PC-9 (cell line): ENCODE results near the gene KDM4C. TPM values are rescaled to one million over a fixed set of nuclear protein-coding genes. Genes with fewer than 3 reads are reported as not detected.

Experiments
- BruUV-seq: library from RNA; stranded (reverse); fragments of 400-500 nt; replicated peaks from 2 replicates; lab custom pipeline; 2021; lab: Mats Ljungman, UMichigan
- CTCF ChIA-PET: fragments of 300-600 bp; sonication (Branson Sonifier 250); formaldehyde crosslinking; loops from one replicate; lab custom pipeline; 2022; ENCODE audit warnings: antibody characterized with exemption; lab: Charles Lee
- POLR2A ChIA-PET: fragments of 300-600 bp; sonication (Branson Sonifier 250); formaldehyde crosslinking; loops from one replicate; lab custom pipeline; 2022; ENCODE audit warnings: antibody characterized with exemption; ENCODE audit not compliant: unreplicated experiment; lab: Charles Lee
- DNase-seq, 2 experiments: peaks; one replicate each; pipeline versions ENCODE4 v3.0.0 to v3.0.0-alpha.2; 2015 to 2022; ENCODE audit warnings: mixed read lengths in 1 of 2
- H2AFZ ChIP-seq: fragments of 200-600 bp; sonication (generic); 2 replicates; pipeline ENCODE4 v1.8.1; 2017; ENCODE audit warnings: antibody characterized with exemption
- H3F3A ChIP-seq: fragments of 200-600 bp; sonication (generic); 2 replicates; pipeline ENCODE4 v1.8.1; 2017; ENCODE audit warnings: antibody characterized with exemption, mild to moderate bottlenecking, low read depth; ENCODE audit not compliant: insufficient read depth
- H3K27ac ChIP-seq: fragments of 200-600 bp; sonication (generic); 2 replicates; pipeline ENCODE4 v1.6.1; 2016; ENCODE audit warnings: mixed run types
- H3K27me3 ChIP-seq: fragments of 200-600 bp; sonication (generic); 2 replicates; pipeline ENCODE4 v1.6.1; 2016; ENCODE audit warnings: low read depth, mixed run types; ENCODE audit not compliant: insufficient read depth
- H3K36me3 ChIP-seq: fragments of 200-600 bp; sonication (generic); 2 replicates; pipeline ENCODE4 v1.6.1; 2016; ENCODE audit warnings: low read depth, mixed run types
- H3K4me1 ChIP-seq: fragments of 200-600 bp; sonication (generic); replicated peaks from 2 replicates; pipeline ENCODE4 v1.6.1; 2016; ENCODE audit warnings: mixed run types; ENCODE audit not compliant: insufficient read depth
- H3K4me2 ChIP-seq: fragments of 200-600 bp; sonication (generic); 2 replicates; pipeline ENCODE4 v1.6.1; 2017; ENCODE audit warnings: mixed run types
- H3K4me3 ChIP-seq: fragments of 200-600 bp; sonication (generic); 2 replicates; pipeline ENCODE4 v1.6.1; 2016; ENCODE audit warnings: mixed run types
- H3K79me2 ChIP-seq: fragments of 200-600 bp; sonication (generic); 2 replicates; pipeline ENCODE4 v1.6.1; 2017; ENCODE audit warnings: low read depth, mixed run types
- H3K9me2 ChIP-seq: fragments of 200-600 bp; sonication (generic); 2 replicates; pipeline ENCODE4 v1.8.1; 2017; ENCODE audit warnings: mild to moderate bottlenecking; ENCODE audit not compliant: insufficient read depth
- H3K9me3 ChIP-seq: fragments of 200-600 bp; sonication (generic); 2 replicates; pipeline ENCODE4 v1.8.1; 2016; ENCODE audit warnings: low read depth; ENCODE audit not compliant: insufficient read depth
- H4K20me1 ChIP-seq: fragments of 200-600 bp; sonication (generic); 2 replicates; pipeline ENCODE4 v1.8.1; 2017; ENCODE audit not compliant: insufficient read depth
- EZH2 ChIP-seq: fragments of 200-600 bp; sonication (generic); IDR thresholded peaks from 2 replicates; pipeline ENCODE4 v1.8.0; 2017; ENCODE audit warnings: antibody characterized with exemption, low read depth
- intact Hi-C: fragments of 100-400 bp; cut with micrococcal nuclease; formaldehyde crosslinking; loops from one replicate; pipeline ENCODE4 v1.10.0; 2022; ENCODE audit not compliant: unreplicated experiment
- total RNA-seq: library from RNA; stranded (reverse); gene quantifications from 2 replicates; pipeline ENCODE4 v1.2.3, GENCODE V29; 2021
- TF ChIP-seq, protein P1 (sequence below): fragments of 200-600 bp; sonication (generic); conservative IDR thresholded peaks from 2 replicates; pipeline ENCODE4 v1.6.1; 2017; ENCODE audit warnings: mixed run types, antibody characterized with exemption, mild to moderate bottlenecking, moderate library complexity

The KDM4C gene
- total RNA-seq, 1 experiment from 2014 or later = 12.9 TPM

DNA sequence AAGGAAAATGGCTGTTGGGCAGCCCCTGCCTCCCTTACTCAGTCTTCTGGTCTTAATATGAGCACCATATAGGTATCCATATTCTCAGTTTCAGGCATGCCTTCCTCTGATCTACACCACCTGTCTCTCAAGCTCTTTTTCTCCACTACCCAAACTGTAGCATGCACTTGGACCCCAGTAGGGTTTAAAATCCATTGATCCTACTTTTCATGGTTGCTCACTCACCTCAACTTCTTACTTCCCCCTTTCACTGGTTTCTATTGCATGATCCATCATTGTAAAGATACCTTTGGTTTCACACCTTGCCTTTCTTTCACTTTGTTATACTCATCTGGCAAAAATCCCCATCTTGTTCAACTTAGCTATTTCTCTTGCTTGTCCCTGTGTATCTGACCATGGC, 159.4 kb downstream of the KDM4C start:
- TF ChIP-seq EZH2 = no peak
- TF ChIP-seq, protein P1, sequence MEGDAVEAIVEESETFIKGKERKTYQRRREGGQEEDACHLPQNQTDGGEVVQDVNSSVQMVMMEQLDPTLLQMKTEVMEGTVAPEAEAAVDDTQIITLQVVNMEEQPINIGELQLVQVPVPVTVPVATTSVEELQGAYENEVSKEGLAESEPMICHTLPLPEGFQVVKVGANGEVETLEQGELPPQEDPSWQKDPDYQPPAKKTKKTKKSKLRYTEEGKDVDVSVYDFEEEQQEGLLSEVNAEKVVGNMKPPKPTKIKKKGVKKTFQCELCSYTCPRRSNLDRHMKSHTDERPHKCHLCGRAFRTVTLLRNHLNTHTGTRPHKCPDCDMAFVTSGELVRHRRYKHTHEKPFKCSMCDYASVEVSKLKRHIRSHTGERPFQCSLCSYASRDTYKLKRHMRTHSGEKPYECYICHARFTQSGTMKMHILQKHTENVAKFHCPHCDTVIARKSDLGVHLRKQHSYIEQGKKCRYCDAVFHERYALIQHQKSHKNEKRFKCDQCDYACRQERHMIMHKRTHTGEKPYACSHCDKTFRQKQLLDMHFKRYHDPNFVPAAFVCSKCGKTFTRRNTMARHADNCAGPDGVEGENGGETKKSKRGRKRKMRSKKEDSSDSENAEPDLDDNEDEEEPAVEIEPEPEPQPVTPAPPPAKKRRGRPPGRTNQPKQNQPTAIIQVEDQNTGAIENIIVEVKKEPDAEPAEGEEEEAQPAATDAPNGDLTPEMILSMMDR = no peak
- H2AFZ ChIP-seq = no peak overlapping the region
- no TSS peak for BruUV-seq
- no peak overlapping the region for H3K4me3 ChIP-seq
- no peaks in the 10 kb centered on the region for H3K4me1 ChIP-seq
- no peaks in the 10 kb centered on the region for H3K9me2 ChIP-seq
- DNase-seq = no peak
- H3F3A ChIP-seq = no peaks in the 10 kb centered on the region
- H3K79me2 ChIP-seq = no peaks in the 10 kb centered on the region
- no peaks in the 10 kb centered on the region for H3K9me3 ChIP-seq
- no peaks in the 10 kb centered on the region for H3K27me3 ChIP-seq
- POLR2A ChIA-PET = no interaction called here
- intact Hi-C loops = no loop called here
- no peak overlapping the region for H3K27ac ChIP-seq
- no peaks in the 10 kb centered on the region for H4K20me1 ChIP-seq
- H3K36me3 ChIP-seq = no peaks in the 10 kb centered on the region
- CTCF ChIA-PET = no interaction called here
- H3K4me2 ChIP-seq = no peak overlapping the region

DNA sequence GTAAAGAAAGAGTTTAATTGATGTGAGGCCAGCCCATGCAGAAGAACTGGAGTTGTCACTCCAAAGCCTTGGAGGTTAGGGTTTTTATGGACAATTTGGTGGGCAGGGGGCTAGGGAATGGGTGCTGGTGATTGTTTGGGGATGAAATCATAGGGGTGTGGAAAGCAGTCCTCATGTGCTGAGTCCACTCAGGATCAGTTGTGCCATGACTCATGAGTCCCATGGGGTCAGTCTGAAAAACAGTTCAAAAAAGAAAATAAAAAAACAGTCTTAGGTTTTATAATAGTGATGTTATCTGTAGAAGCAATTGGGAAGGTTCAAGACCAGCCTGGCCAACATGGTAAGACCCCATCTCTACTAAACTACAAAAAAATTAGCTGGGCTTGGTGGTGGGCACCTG, 162.3 kb downstream of the KDM4C start:
- Histone ChIP-seq H4K20me1 (no peaks in the 10 kb centered on the region), H3K9me3 (no peaks in the 10 kb centered on the region), H3K27me3 (no peaks in the 10 kb centered on the region), H3K36me3 (no peaks in the 10 kb centered on the region), H3K27ac (no peak overlapping the region), H3K4me2 (no peak overlapping the region), H3K9me2 (no peaks in the 10 kb centered on the region), H3F3A (no peaks in the 10 kb centered on the region), H2AFZ (no peak overlapping the region), H3K4me1 (no peaks in the 10 kb centered on the region), H3K79me2 (no peaks in the 10 kb centered on the region), H3K4me3 (no peak overlapping the region)
- DNase-seq = no peak
- no TSS peak for BruUV-seq
- ChIA-PET CTCF (no interaction called here), POLR2A (no interaction called here)
- TF ChIP-seq, protein P1 = no peak
- no peak for TF ChIP-seq EZH2
- intact Hi-C loops = no loop called here

DNA sequence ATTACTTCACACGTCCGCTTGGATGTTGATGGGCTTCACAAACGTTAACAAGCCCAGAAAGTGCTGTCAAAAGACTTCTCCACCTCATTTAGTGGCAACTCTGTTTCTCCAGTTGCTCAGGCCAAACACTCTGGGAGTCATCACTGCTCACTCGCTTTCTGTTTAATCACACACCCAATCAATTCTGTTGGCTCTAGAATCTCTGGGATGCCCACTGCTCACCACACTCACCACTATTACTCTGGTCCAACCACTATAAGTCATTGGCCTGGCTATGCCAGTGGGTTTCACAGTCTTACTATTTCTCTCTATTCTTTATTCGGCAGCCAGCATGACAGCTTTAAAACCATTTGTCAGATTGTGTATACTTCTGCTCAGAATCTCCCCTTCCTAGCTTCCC, 163.5 kb downstream of the KDM4C start:
- BruUV-seq = no TSS peak
- Histone ChIP-seq H3K36me3 (no peaks in the 10 kb centered on the region), H3K27me3 (no peaks in the 10 kb centered on the region), H2AFZ (no peak overlapping the region), H3K9me2 (no peaks in the 10 kb centered on the region), H3F3A (no peaks in the 10 kb centered on the region), H3K4me2 (no peak overlapping the region), H3K27ac (no peak overlapping the region), H3K9me3 (no peaks in the 10 kb centered on the region), H3K79me2 (no peaks in the 10 kb centered on the region), H3K4me3 (no peak overlapping the region), H4K20me1 (no peaks in the 10 kb centered on the region), H3K4me1 (no peaks in the 10 kb centered on the region)
- intact Hi-C loops = no loop called here
- ChIA-PET CTCF (no interaction called here), POLR2A (no interaction called here)
- no peak for DNase-seq
- TF ChIP-seq EZH2 = no peak
- TF ChIP-seq, protein P1 = no peak
